Posterior vena cava (tissue), 2 donors: Measurements from ENCODE around the gene SLC16A1. TPM values are rescaled to one million over a fixed set of nuclear protein-coding genes. Genes with fewer than 3 reads are reported as not detected.

ENCODE experiments used
- DNase-seq: peaks from one replicate; pipeline ENCODE4 v3.0.0-alpha.2; 2020; ENCODE audit warnings: low spot score
- intact Hi-C, 2 donors: fragments of 100-400 bp; cut with DNase I; formaldehyde crosslinking; loops; one replicate each; pipeline versions ENCODE4 v1.14.1 to v1.14.2; 2022 to 2023
- total RNA-seq, 2 donors: library from RNA; stranded (reverse); fragmentation: NEBNext Ultra II Directional; extraction: Animal tissue kit (Norgen Biotek cat#: 25700); gene quantifications; one replicate each; pipeline ENCODE4 v1.2.1, GENCODE V29; 2021
- donor health status: DM: yes; HTN: yes; CAD: no.
- donor health status: DM: yes; HTN: yes; CAD: no.

Gene SLC16A1
- total RNA-seq, 2 donors from 2014 or later, result 34.0 to 39.7 TPM

- no peak for DNase-seq
- intact Hi-C loops, result no loop called here
Measured at GRCh38 chr1:112934577-112934976, 21.4 kb downstream of the SLC16A1 start.

DNA sequence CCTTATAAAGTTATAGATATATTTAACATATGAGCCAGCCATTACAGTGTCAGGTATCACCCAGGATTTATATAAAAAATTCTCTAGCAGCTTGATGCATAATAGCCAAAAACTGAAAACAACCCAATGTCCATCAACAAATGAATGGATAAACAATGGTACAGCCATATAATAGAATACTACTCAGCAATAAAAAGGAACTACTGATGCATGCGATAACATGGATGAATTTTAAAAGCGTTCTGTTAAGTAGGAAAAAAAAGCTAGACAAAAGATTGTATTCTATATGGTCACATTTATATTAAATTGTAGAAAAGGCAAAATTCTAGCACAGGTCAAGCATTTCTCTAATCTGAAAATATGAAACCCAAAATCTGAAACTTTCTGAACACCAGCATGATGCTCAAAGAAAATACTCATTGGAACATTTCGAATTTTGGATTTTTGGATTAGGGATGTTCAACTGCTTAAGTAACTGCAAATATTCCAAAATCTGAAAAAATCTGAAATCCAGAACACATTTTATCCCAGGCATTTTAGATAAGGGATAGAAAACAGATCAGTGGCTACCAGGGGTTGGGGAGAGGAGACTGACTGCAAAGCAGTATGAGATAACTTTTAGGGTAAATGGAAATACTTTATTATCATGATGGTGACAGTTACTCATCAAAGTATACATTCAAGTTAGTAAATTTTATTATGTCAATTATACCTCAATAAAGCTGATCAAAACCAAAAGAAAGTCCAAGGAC is 22.0 kb downstream of the SLC16A1 start:
- intact Hi-C loops, result no loop called here
- no peak for DNase-seq

DNA sequence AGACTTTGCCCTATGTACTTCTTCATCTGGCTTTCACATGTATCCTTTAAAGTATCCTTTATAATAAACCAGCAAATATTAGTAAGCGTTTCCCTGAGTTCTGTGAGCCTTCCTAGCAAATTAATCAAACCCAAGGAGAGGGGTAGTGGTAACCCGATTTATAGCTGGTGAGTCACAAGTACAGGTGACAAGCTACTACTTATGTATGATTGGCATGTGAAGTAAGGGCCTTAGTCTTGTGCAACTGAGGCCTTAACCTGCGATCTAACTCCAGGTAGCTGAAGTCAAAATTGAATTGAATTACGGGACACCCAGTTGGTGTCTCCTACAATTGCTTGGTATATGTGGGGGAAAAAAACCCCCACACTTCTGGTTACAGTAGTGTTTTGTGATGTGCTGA is 26.0 kb downstream of the SLC16A1 start:
- intact Hi-C loops, result no loop called here
- no peak for DNase-seq

- intact Hi-C loops, result no loop called here
- no peak for DNase-seq
Measured at GRCh38 chr1:112927462-112927990, 28.5 kb downstream of the SLC16A1 start.

GRCh38 chr1:112926858-112927257 is 29.1 kb downstream of the SLC16A1 start:
- intact Hi-C loops, result no loop called here
- DNase-seq, result no peak

- intact Hi-C loops, result no loop called here
- no peak for DNase-seq
Measured at GRCh38 chr1:112925015-112925414, 31.0 kb downstream of the SLC16A1 start.

GRCh38 chr1:112923959-112924349 is 32.0 kb downstream of the SLC16A1 start:
- DNase-seq, result no peak
- intact Hi-C loops, result no loop called here

GRCh38 chr1:112923234-112923958 is 32.6 kb downstream of the SLC16A1 start:
- intact Hi-C loops, result no loop called here
- DNase-seq, result no peak

- DNase-seq, result no peak
- intact Hi-C loops, result loop anchor here in 1 of 2 donors (2.0 kb wide), 1 partner anchor 39 kb away; no protein-coding TSS in a partner anchor
Measured at GRCh38 chr1:112911506-112912220, 44.3 kb downstream of the SLC16A1 start.

DNA sequence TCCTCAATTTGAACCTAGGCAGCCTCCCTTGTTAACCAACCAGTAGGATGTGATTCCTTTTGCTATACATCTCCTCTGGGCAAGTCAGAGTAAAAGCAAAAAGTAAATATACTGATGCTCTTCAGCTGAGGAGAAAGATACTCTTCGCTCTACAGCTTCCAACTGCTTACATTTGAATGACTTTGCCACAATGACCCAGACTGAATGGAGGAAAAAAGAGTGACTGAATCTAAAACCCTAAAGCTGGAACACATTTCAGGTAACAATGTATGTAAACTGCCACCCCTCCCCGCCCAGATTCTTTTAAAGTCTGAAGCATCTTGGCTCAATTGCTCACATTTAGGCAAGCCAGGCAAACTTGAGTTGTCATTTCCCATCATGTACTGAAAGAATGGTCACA is 46.1 kb downstream of the SLC16A1 start:
- intact Hi-C loops, result loop anchor here in 1 of 2 donors (2.0 kb wide), 1 partner anchor 37 kb away; no protein-coding TSS in a partner anchor
- no peak for DNase-seq

- DNase-seq, result no peak
- intact Hi-C loops, result no loop called here
Measured at GRCh38 chr1:112906150-112906698, 49.8 kb downstream of the SLC16A1 start.

GRCh38 chr1:112905395-112906149 is 50.4 kb downstream of the SLC16A1 start:
- DNase-seq, result no peak
- intact Hi-C loops, result no loop called here

DNA sequence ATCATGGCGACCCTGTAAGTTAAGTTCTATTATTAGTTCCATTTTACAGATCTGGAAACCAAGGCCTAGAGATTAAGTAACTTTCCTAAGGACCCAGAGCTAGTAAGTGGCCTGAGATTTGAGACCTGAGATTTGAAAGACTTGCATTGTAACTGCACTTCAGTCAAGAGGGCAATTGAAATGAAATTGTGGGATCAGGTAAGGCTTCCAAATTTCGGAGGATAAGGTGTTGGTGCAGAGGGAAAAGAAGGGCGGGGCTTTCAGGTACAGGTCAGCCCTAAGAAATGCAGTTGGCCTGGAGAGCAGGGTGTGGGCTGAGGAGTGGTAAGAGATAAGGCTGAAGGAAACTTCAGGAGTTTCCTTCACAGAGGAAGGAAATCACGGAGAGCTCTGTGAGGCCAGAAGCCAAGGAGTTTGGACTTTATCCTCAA is 51.1 kb downstream of the SLC16A1 start:
- no peak for DNase-seq
- intact Hi-C loops, result no loop called here

- no peak for DNase-seq
- intact Hi-C loops, result no loop called here
Measured at GRCh38 chr1:112904071-112904830, 51.7 kb downstream of the SLC16A1 start.

- intact Hi-C loops, result no loop called here
- DNase-seq, result no peak
Measured at GRCh38 chr1:112902221-112902620, 53.8 kb downstream of the SLC16A1 start.

DNA sequence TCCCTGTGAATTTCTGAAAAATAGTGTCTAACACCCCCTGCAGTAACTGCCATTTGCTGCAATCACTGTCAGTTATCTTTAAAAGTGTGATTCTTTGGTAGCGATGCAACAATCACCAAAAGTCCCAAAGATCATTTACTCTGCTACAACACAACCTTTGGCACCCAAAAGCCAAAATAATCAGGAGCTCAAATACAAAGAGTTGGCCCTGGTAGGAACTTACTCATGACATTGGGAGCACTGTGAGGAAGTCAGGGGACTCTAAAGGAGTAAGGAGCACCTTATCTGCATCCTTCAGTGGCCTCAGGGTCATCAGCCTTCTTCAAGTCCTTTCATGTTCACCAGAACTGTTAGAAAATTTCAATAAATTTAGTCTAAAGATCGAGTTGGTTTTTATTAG is 54.6 kb downstream of the SLC16A1 start:
- intact Hi-C loops, result no loop called here
- no peak for DNase-seq

DNA sequence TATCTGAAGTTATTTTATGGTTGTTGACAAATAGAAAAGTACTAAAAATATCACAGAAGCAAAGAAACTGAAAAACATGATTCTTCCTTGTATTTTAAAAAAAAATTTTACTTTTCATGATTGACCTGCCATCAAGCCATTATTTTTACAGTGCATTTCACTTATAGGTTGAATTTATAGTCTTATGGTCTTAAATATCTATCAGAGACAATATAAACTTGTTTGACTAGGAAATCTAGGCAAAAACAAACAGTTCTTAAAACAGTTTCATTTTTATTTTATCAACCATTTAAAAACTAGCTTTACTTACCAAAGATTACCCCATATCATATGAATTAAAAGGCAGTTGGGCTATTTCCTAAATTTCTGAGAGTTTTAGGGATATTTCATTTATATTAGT is 59.2 kb downstream of the SLC16A1 start:
- DNase-seq, result no peak
- intact Hi-C loops, result no loop called here

- intact Hi-C loops, result no loop called here
- DNase-seq, result no peak
Measured at GRCh38 chr1:112894561-112895011, 61.4 kb downstream of the SLC16A1 start.
